ENCODE results near the gene IGIP. TPM values are rescaled to one million over a fixed set of nuclear protein-coding genes. Genes with fewer than 3 reads are reported as not detected.

The IGIP gene
- total and polyA plus RNA-seq, 2 of the 8 experiments (the other 6 are each of a cell fraction or from before 2014, with no cell fraction given) = 0.32 to 0.69 TPM

GRCh38 chr5:140117523-140117922 lies 8.2 kb upstream of the IGIP start:
- Histone ChIP-seq H3K23ac (ENCODE audit: insufficient read length) (no peak overlapping the region), H2AK5ac (ENCODE audit: low read depth, low read length) (no peak overlapping the region), H3K27me3 (replicated peaks in 1 of 4; ENCODE audit: control insufficient read depth in 3 of 4, extremely low read depth in 1 of 4, insufficient read depth in 3 of 4, low read length in 3 of 4) (peaks cover 7 to 34% (median 24%) of the 10 kb centered on the region in 4 experiments), H4K5ac (ENCODE audit: insufficient read length, low read depth, low read length) (no peak overlapping the region), H3K18ac (ENCODE audit: extremely low read depth, low read length) (no peak overlapping the region), H3K4me3 (ENCODE audit: extremely low read depth in 1 of 4, insufficient read depth in 2 of 4, low read depth in 3 of 4, low read length in 4 of 4) (no peak overlapping the region), H3K9ac (replicated peaks in 1 of 4; ENCODE audit: extremely low read depth in 1 of 4, low read depth in 3 of 4, low read length in 3 of 4) (no peak overlapping the region), H4K20me1 (replicated peaks in 1 of 2; ENCODE audit: control insufficient read depth in 1 of 2, insufficient read depth in 2 of 2, low read length in 2 of 2) (peaks cover 2 to 11% of the 10 kb centered on the region in 2 experiments), H3K36me3 (ENCODE audit: control insufficient read depth in 2 of 4, insufficient read depth in 4 of 4, low read length in 3 of 4) (no peaks in the 10 kb centered on the region), H2BK120ac (replicated peaks; ENCODE audit: low read depth, low read length) (no peak overlapping the region), H4K91ac (replicated peaks; ENCODE audit: insufficient read length, low read length) (no peak overlapping the region), H3K56ac (replicated peaks; ENCODE audit: insufficient read length, low read depth, low read length) (no peak overlapping the region), H2BK12ac (ENCODE audit: low read depth, low read length) (no peak overlapping the region), H3K4ac (replicated peaks; ENCODE audit: insufficient read length, low read depth, low read length) (no peak overlapping the region), H2BK5ac (ENCODE audit: low read depth, low read length) (no peak overlapping the region), H3K4me1 (replicated peaks in 1 of 4; ENCODE audit: control insufficient read depth in 3 of 4, insufficient read depth in 4 of 4, low read length in 3 of 4) (peaks cover 0 to 6% (median 5%) of the 10 kb centered on the region in 4 experiments; a peak in 6 of 7 replicates), H3K4me2 (ENCODE audit: insufficient read depth in 1 of 2, low read depth in 2 of 2, low read length in 2 of 2) (no peak overlapping the region), H2BK15ac (ENCODE audit: low read length) (no peak overlapping the region), H4K8ac (ENCODE audit: extremely low read depth, insufficient read depth, low read length) (no peak overlapping the region), H2BK20ac (ENCODE audit: low read length) (no peak overlapping the region), H2AFZ (ENCODE audit: low read length) (no peak overlapping the region), H3K79me1 (ENCODE audit: low read depth, low read length) (no peaks in the 10 kb centered on the region), H3K79me2 (ENCODE audit: control insufficient read depth in 1 of 2, insufficient read depth in 2 of 2, low read length in 2 of 2) (no peaks in the 10 kb centered on the region), H3K14ac (ENCODE audit: insufficient read length) (no peak overlapping the region), H3K23me2 (ENCODE audit: low read depth, low read length) (peaks cover 14% of the 10 kb centered on the region), H3K9me3 (ENCODE audit: insufficient read depth in 2 of 2, low read depth in 1 of 2, low read length in 1 of 2) (no peaks in the 10 kb centered on the region), H3K27ac (ENCODE audit: low read depth, low read length) (no peak overlapping the region)
- 69% methylated on average over 3 of the region's 3 CpGs; no CpG with 5 or more reads in 1 of the 2 experiments for WGBS, 2 experiments (ENCODE audit: extremely low coverage in 1 of 2, insufficient coverage in 1 of 2, insufficient read length in 1 of 2, insufficient replicate concordance in 2 of 2, low coverage in 1 of 2, low lambda C conversion rate in 2 of 2, missing lambda C conversion rate in 1 of 2)
- TF ChIP-seq TAF1 (IDR thresholded peaks at IDR 0.05; ENCODE audit: low read depth, low read length) (no peak), CEBPB (IDR thresholded peaks at IDR 0.05; ENCODE audit: low read depth, low read length) (peak; percentile 62; the same call in 1 of the 2 replicates)
- DNase-seq (ENCODE audit: low read depth in 1 of 2, low spot score in 2 of 2) = no peak
- FAIRE-seq = no peak
- ChIA-PET POLR2A (ENCODE audit: partially characterized antibody) (no interaction called here), CTCF (ENCODE audit: partially characterized antibody) (interaction anchor here (0.9 to 7.9 kb wide), 7 partner anchors 11 to 42 kb away, joined by 3 to 91 read pairs (median 4); no protein-coding TSS in a partner anchor)

All from H1 (cell line).